HepG2 (cell line): ENCODE results near the gene SMIM44. TPM values are rescaled to one million over a fixed set of nuclear protein-coding genes. Genes with fewer than 3 reads are reported as not detected.
A peak's percentile ranks its signal among the peaks of the same experiment; 100 is the strongest.

ENCODE experiments used
- ARID5B ChIP-seq: IDR thresholded peaks from 2 replicates; pipeline ENCODE4 v1.4.0; 2020; ENCODE audit warnings: mild to moderate bottlenecking, missing genetic modification reagents
- GATAD1 ChIP-seq: IDR thresholded peaks from 2 replicates; pipeline ENCODE4 v1.6.1; 2016; ENCODE audit warnings: missing genetic modification reagents, missing compliant biosample characterization
- JUNB ChIP-seq: sonication (generic); formaldehyde crosslinking; IDR thresholded peaks from 2 replicates; pipeline ENCODE4 v1.8.0; 2022; ENCODE audit warnings: missing genetic modification reagents, mild to moderate bottlenecking, borderline replicate concordance
- MAFF ChIP-seq: IDR thresholded peaks from 2 replicates; pipeline ENCODE4 v1.6.1; 2011; ENCODE audit warnings: low read depth, low read length, improper control_type of control experiment
- NR2C2 ChIP-seq: sonication (generic); formaldehyde crosslinking; IDR thresholded peaks from 2 replicates; pipeline ENCODE4 v1.4.0; 2020; ENCODE audit warnings: missing genetic modification reagents, mild to moderate bottlenecking, moderate library complexity, borderline replicate concordance
- PAWR ChIP-seq: sonication (generic); formaldehyde crosslinking; IDR thresholded peaks from 2 replicates; pipeline ENCODE4 v1.4.0; 2020; ENCODE audit warnings: missing genetic modification reagents, mild to moderate bottlenecking, borderline replicate concordance
- RAD21 ChIP-seq: fragments of 450-650 bp; formaldehyde crosslinking; IDR thresholded peaks from 2 replicates; pipeline ENCODE4 v1.5.0; 2020; ENCODE audit warnings: mild to moderate bottlenecking
- STAG1 ChIP-seq: sonication (generic); formaldehyde crosslinking; IDR thresholded peaks from 2 replicates; pipeline ENCODE4 v1.4.0; 2020; ENCODE audit warnings: missing genetic modification reagents
- ZBTB3 ChIP-seq: sonication (generic); formaldehyde crosslinking; IDR thresholded peaks from 2 replicates; pipeline ENCODE4 v1.4.0; 2020; ENCODE audit warnings: low read depth, mild to moderate bottlenecking, moderate library complexity, missing genetic modification reagents, borderline replicate concordance
- ZNF24 ChIP-seq: fragments of 450-650 bp; IDR thresholded peaks from 2 replicates; pipeline ENCODE4 v1.6.1; 2017; ENCODE audit warnings: antibody characterized with exemption, mild to moderate bottlenecking
- ZNF570 ChIP-seq: sonication (generic); formaldehyde crosslinking; IDR thresholded peaks from 2 replicates; pipeline ENCODE4 v1.4.0; 2020; ENCODE audit warnings: mild to moderate bottlenecking, missing genetic modification reagents, borderline replicate concordance
- ZNF740 ChIP-seq: sonication (generic); formaldehyde crosslinking; IDR thresholded peaks from 2 replicates; pipeline ENCODE4 v1.4.0; 2020; ENCODE audit warnings: missing genetic modification reagents
- ZNF891 ChIP-seq: sonication (generic); formaldehyde crosslinking; IDR thresholded peaks from 2 replicates; pipeline ENCODE4 v1.5.0; 2020; ENCODE audit warnings: mild to moderate bottlenecking, missing genetic modification reagents
- polyA plus RNA-seq, 8 experiments: library from polyadenylated mRNA; depleted of rRNA in 3 of 8; stranded (reverse) in 7 of 8; unstranded in 1 of 8; fragments of >200 nt; fragmentation: Illumina TruSeq in 4 of 8; extraction: Trizol in 4 of 8; gene quantifications; 2 replicates each; pipeline versions ENCODE4 v1.2.1 to v1.2.3, GENCODE V29; 2011 to 2016; ENCODE audit warnings: low read depth in 4 of 8, missing spikeins in 1 of 8, mixed read lengths in 1 of 8; ENCODE audit not compliant: insufficient read depth in 1 of 8
- total RNA-seq, 5 experiments: library from RNA; depleted of rRNA; stranded (reverse); fragments of >200 nt; fragmentation: Illumina TruSeq; extraction: Trizol; gene quantifications; 2 replicates each; pipeline ENCODE4 v1.2.3, GENCODE V29; 2016; ENCODE audit warnings: low read depth in 1 of 5
- TF ChIP-seq, protein P1 (sequence below): sonication (generic); formaldehyde crosslinking; IDR thresholded peaks from 2 replicates; pipeline ENCODE4 v1.5.0; 2020; ENCODE audit warnings: mild to moderate bottlenecking, low read depth, missing genetic modification reagents, borderline replicate concordance
- TF ChIP-seq, protein P2 (sequence below): sonication (generic); formaldehyde crosslinking; IDR thresholded peaks from 2 replicates; pipeline ENCODE4 v1.4.0; 2020; ENCODE audit warnings: missing genetic modification reagents, borderline replicate concordance
- TF ChIP-seq, protein P3 (sequence below): sonication (generic); formaldehyde crosslinking; IDR thresholded peaks from 2 replicates; pipeline ENCODE4 v1.4.0; 2020; ENCODE audit warnings: missing genetic modification reagents
- TF ChIP-seq, protein P4 (sequence below): sonication (generic); formaldehyde crosslinking; IDR thresholded peaks from 2 replicates; pipeline ENCODE4 v1.4.0; 2020; ENCODE audit warnings: missing genetic modification reagents, borderline replicate concordance

The SMIM44 gene
- total and polyA plus RNA-seq, 2 of the 13 experiments (the other 11 are each of a cell fraction or from before 2014, with no cell fraction given) = not detected

DNA sequence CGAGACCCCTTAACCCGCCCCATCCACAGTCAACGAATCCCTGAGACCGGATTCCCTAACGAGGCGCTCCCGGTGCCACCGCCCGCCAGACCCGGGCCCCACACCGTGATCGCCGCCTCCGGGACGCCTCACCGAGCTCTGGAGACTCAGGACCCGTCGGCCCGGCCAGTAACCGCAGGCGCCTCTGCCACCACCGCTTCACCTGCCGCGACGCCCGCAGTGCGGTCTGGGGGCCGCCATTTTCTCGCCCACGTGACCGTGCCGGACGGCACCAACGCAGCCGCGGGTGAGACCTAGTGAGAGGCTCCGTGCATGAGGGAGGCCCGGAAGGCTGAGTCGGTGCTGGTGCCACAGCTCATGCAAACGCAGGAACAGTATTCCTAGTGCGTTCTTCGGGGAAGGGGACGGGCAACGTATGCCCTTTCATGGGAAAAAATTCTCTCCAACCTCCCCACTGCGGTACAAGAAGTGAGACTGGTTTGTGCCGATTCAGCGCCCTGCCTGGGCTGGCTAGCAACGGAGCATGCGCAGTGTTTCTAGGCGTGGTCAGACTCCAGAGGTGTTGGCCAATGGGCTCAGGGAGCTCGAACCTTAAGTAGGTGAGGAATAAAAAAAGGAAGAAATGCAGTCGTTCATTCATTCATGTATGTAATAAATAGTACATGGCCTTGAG lies 17.3 kb upstream of the SMIM44 start, which contains the start of gene DOHH (continued):
- TF ChIP-seq, protein P1, sequence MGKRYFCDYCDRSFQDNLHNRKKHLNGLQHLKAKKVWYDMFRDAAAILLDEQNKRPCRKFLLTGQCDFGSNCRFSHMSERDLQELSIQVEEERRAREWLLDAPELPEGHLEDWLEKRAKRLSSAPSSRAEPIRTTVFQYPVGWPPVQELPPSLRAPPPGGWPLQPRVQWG = no peak
- peak; percentile 73; the same call in 1 of the 2 replicates for TF ChIP-seq ZNF570 (CRISPR knock-in tag)
- peak; percentile 97 for TF ChIP-seq ZNF24
- TF ChIP-seq JUNB (CRISPR knock-in tag) = no peak
- peak; percentile 73 for TF ChIP-seq NR2C2 (CRISPR knock-in tag)
- TF ChIP-seq STAG1 (CRISPR knock-in tag) = no peak
- TF ChIP-seq ZBTB3 = no peak
- no peak; the same call in 1 of the 2 replicates for TF ChIP-seq ARID5B (CRISPR knock-in tag)
- TF ChIP-seq, protein P2, sequence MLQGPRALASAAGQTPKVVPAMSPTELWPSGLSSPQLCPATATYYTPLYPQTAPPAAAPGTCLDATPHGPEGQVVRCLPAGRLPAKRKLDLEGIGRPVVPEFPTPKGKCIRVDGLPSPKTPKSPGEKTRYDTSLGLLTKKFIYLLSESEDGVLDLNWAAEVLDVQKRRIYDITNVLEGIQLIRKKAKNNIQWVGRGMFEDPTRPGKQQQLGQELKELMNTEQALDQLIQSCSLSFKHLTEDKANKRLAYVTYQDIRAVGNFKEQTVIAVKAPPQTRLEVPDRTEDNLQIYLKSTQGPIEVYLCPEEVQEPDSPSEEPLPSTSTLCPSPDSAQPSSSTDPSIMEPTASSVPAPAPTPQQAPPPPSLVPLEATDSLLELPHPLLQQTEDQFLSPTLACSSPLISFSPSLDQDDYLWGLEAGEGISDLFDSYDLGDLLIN (CRISPR knock-in tag) = 0 out of 2 replicates have a peak, but pooled peaks have one; percentile 25
- TF ChIP-seq, protein P3, sequence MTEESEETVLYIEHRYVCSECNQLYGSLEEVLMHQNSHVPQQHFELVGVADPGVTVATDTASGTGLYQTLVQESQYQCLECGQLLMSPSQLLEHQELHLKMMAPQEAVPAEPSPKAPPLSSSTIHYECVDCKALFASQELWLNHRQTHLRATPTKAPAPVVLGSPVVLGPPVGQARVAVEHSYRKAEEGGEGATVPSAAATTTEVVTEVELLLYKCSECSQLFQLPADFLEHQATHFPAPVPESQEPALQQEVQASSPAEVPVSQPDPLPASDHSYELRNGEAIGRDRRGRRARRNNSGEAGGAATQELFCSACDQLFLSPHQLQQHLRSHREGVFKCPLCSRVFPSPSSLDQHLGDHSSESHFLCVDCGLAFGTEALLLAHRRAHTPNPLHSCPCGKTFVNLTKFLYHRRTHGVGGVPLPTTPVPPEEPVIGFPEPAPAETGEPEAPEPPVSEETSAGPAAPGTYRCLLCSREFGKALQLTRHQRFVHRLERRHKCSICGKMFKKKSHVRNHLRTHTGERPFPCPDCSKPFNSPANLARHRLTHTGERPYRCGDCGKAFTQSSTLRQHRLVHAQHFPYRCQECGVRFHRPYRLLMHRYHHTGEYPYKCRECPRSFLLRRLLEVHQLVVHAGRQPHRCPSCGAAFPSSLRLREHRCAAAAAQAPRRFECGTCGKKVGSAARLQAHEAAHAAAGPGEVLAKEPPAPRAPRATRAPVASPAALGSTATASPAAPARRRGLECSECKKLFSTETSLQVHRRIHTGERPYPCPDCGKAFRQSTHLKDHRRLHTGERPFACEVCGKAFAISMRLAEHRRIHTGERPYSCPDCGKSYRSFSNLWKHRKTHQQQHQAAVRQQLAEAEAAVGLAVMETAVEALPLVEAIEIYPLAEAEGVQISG (CRISPR knock-in tag) = peak; percentile 72
- TF ChIP-seq MAFF = peak; percentile 85
- 0 out of 2 replicates have a peak, but pooled peaks have one; percentile 45 for TF ChIP-seq PAWR
- peak; percentile 33; the same call in 1 of the 2 replicates for TF ChIP-seq RAD21 (CRISPR knock-in tag)
- no peak for TF ChIP-seq ZNF740 (CRISPR knock-in tag)
- TF ChIP-seq, protein P4, sequence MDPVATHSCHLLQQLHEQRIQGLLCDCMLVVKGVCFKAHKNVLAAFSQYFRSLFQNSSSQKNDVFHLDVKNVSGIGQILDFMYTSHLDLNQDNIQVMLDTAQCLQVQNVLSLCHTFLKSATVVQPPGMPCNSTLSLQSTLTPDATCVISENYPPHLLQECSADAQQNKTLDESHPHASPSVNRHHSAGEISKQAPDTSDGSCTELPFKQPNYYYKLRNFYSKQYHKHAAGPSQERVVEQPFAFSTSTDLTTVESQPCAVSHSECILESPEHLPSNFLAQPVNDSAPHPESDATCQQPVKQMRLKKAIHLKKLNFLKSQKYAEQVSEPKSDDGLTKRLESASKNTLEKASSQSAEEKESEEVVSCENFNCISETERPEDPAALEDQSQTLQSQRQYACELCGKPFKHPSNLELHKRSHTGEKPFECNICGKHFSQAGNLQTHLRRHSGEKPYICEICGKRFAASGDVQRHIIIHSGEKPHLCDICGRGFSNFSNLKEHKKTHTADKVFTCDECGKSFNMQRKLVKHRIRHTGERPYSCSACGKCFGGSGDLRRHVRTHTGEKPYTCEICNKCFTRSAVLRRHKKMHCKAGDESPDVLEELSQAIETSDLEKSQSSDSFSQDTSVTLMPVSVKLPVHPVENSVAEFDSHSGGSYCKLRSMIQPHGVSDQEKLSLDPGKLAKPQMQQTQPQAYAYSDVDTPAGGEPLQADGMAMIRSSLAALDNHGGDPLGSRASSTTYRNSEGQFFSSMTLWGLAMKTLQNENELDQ (CRISPR knock-in tag) = peak; percentile 47; the same call in 1 of the 2 replicates
- peak; percentile 84; the same call in 1 of the 2 replicates for TF ChIP-seq ZNF891 (CRISPR knock-in tag)
- peak; percentile 99 for TF ChIP-seq GATAD1
